CD14-positive monocyte (primary cell): ENCODE data around the gene PPM1F. TPM values are rescaled to one million over a fixed set of nuclear protein-coding genes. Genes with fewer than 3 reads are reported as not detected.
"Not testable (repeated sequence)": the region's sequence is repeated elsewhere in the genome, so short reads cannot be mapped to it uniquely, and the experiment has no call there.

Experiments
- DNase-seq, 3 donors: peaks; one replicate each; pipeline ENCODE4 v3.0.0-alpha.2; 2011 to 2022
- H2AFZ ChIP-seq: 2 replicates; pipeline ENCODE4 v1.6.0; 2012; ENCODE audit warnings: mild to moderate bottlenecking, low read depth, low read length, inconsistent platforms; ENCODE audit not compliant: insufficient read depth, poor library complexity, severe bottlenecking
- H3K27ac ChIP-seq, 2 donors: 1 replicate in 1 of 2; 2 replicates in 1 of 2; pipeline ENCODE4 v1.5.1; 2012 to 2013; ENCODE audit warnings: low read length in 2 of 2, control low read depth in 1 of 2, inconsistent platforms in 1 of 2, low read depth in 1 of 2, mild to moderate bottlenecking in 1 of 2
- H3K27me3 ChIP-seq, 2 donors: one replicate each; pipeline versions ENCODE4 v1.6.0 to v1.6.1; 2011 to 2013; ENCODE audit warnings: low read length in 2 of 2; ENCODE audit not compliant: control insufficient read depth in 2 of 2, insufficient read depth in 2 of 2
- H3K36me3 ChIP-seq, 2 donors: replicated peaks in 1 of 2; 1 replicate in 1 of 2; 2 replicates in 1 of 2; pipeline versions ENCODE4 v1.5.1 to v1.6.1; 2012 to 2013; ENCODE audit warnings: low read length in 2 of 2, control low read depth in 1 of 2, inconsistent platforms in 1 of 2, mild to moderate bottlenecking in 1 of 2; ENCODE audit not compliant: insufficient read depth in 2 of 2, control insufficient read depth in 1 of 2
- H3K4me1 ChIP-seq, 2 donors: 1 replicate in 1 of 2; 2 replicates in 1 of 2; pipeline versions ENCODE4 v1.5.1 to v1.6.1; 2012 to 2013; ENCODE audit warnings: low read length in 2 of 2, control low read depth in 1 of 2, inconsistent platforms in 1 of 2, mild to moderate bottlenecking in 1 of 2, moderate library complexity in 1 of 2; ENCODE audit not compliant: insufficient read depth in 2 of 2, control insufficient read depth in 1 of 2
- H3K4me2 ChIP-seq: replicated peaks from 2 replicates; pipeline ENCODE3; 2012; ENCODE audit warnings: low read length, moderate library complexity, mild to moderate bottlenecking; ENCODE audit not compliant: poor library complexity, severe bottlenecking; ENCODE audit errors: extremely low read depth
- H3K4me3 ChIP-seq, 3 experiments: fragments of 200-600 bp in 1 of 3; sonication (generic) in 1 of 3; replicated peaks in 1 of 3; 1 replicate in 2 of 3; 2 replicates in 1 of 3; pipeline ENCODE4 v1.5.1; 2011 to 2013; ENCODE audit warnings: low read length in 3 of 3, mild to moderate bottlenecking in 3 of 3, control low read depth in 2 of 3, low read depth in 2 of 3, inconsistent platforms in 1 of 3, moderate library complexity in 1 of 3
- H3K79me2 ChIP-seq: 2 replicates; pipeline ENCODE4 v1.6.0; 2012; ENCODE audit warnings: mild to moderate bottlenecking, control low read depth, inconsistent platforms, low read length, moderate library complexity; ENCODE audit not compliant: insufficient read depth
- H3K9ac ChIP-seq: 2 replicates; pipeline ENCODE4 v1.6.0; 2017; ENCODE audit warnings: low read length, mild to moderate bottlenecking; ENCODE audit not compliant: insufficient read depth, poor library complexity, severe bottlenecking
- H3K9me3 ChIP-seq, 2 donors: replicated peaks in 1 of 2; 1 replicate in 1 of 2; 2 replicates in 1 of 2; pipeline versions ENCODE4 v1.5.1 to v1.6.1; 2012 to 2013; ENCODE audit warnings: low read length in 2 of 2, control low read depth in 1 of 2; ENCODE audit not compliant: control insufficient read depth in 1 of 2, insufficient read depth in 1 of 2
- H4K20me1 ChIP-seq: 2 replicates; pipeline ENCODE4 v1.6.0; 2012; ENCODE audit warnings: mild to moderate bottlenecking, low read length, control low read depth, moderate library complexity; ENCODE audit not compliant: insufficient read depth
- H3K27ac Mint-ChIP-seq, 7 donors: one replicate each; pipeline ENCODE4 v1.8.0; 2020; ENCODE audit warnings: mild to moderate bottlenecking in 7 of 7, mixed read lengths in 7 of 7, moderate library complexity in 6 of 7, inconsistent platforms in 2 of 7
- H3K27me3 Mint-ChIP-seq, 3 donors: one replicate each; pipeline ENCODE4 v1.8.0; 2021 to 2022; ENCODE audit warnings: low read depth in 3 of 3, mild to moderate bottlenecking in 3 of 3, mixed read lengths in 3 of 3, moderate library complexity in 3 of 3, inconsistent platforms in 1 of 3
- H3K36me3 Mint-ChIP-seq, 2 donors: one replicate each; pipeline ENCODE4 v1.8.0; 2020; ENCODE audit warnings: mixed read lengths in 2 of 2, inconsistent platforms in 1 of 2, mild to moderate bottlenecking in 1 of 2
- H3K4me1 Mint-ChIP-seq: one replicate; pipeline ENCODE4 v1.8.0; 2020; ENCODE audit warnings: mild to moderate bottlenecking, mixed read lengths
- H3K4me3 Mint-ChIP-seq, 2 donors: one replicate each; pipeline ENCODE4 v1.8.0; 2020; ENCODE audit warnings: mild to moderate bottlenecking in 2 of 2, mixed read lengths in 2 of 2, moderate library complexity in 1 of 2
- H3K9me3 Mint-ChIP-seq, 7 donors: one replicate each; pipeline ENCODE4 v1.8.0; 2020 to 2022; ENCODE audit warnings: mixed read lengths in 7 of 7, mild to moderate bottlenecking in 6 of 7, moderate library complexity in 6 of 7, inconsistent platforms in 2 of 7
- CTCF ChIP-seq: fragments of 200-600 bp; IDR thresholded peaks from one replicate; pipeline ENCODE4 v1.8.0; 2022; ENCODE audit warnings: antibody characterized with exemption, mild to moderate bottlenecking
- WGBS: methylation state at CpG from one replicate; pipeline ENCODE4 v1.1.5; 2013; ENCODE audit warnings: missing lambda C conversion rate; ENCODE audit not compliant: insufficient coverage; 5-methylcytosine and 5-hydroxymethylcytosine counted together
- intact Hi-C, 2 donors: fragments of 100-400 bp; cut with micrococcal nuclease; formaldehyde crosslinking; loops; one replicate each; pipeline versions ENCODE4 v1.15.0 to v1.15.1; 2023
- polyA plus RNA-seq, 3 donors: library from polyadenylated mRNA; depleted of rRNA in 1 of 3; unstranded in 2 of 3; stranded (reverse) in 1 of 3; fragments of 300-500 nt in 2 of 3; fragments of >200 nt in 1 of 3; fragmentation: Illumina TruSeq in 2 of 3; gene quantifications; 1 replicate in 2 of 3; 2 replicates in 1 of 3; pipeline ENCODE4 v1.2.3, GENCODE V29; 2012 to 2021

PPM1F gene
- polyA plus RNA-seq, 3 donors, result 28.8 to 95.0 (median 37.2) TPM

- TF ChIP-seq CTCF, result no peak
- peaks cover 2% of the 10 kb centered on the region for H3K4me1 Mint-ChIP-seq
- H3K27me3 Mint-ChIP-seq, result no peaks in the 10 kb centered on the region
- Histone ChIP-seq H3K9ac (peak overlapping the region; percentile 32), H2AFZ (no peak overlapping the region), H3K27me3 (no peaks in the 10 kb centered on the region), H4K20me1 (peaks cover 40% of the 10 kb centered on the region), H3K4me1 (no peaks in the 10 kb centered on the region), H3K27ac (peak overlapping the region in 1 of 2 donors; percentile 31), H3K4me3 (no peak overlapping the region), H3K79me2 (no peaks in the 10 kb centered on the region), H3K9me3 (no peaks in the 10 kb centered on the region), H3K4me2 (no peak overlapping the region), H3K36me3 (peaks cover 8 to 17% of the 10 kb centered on the region in 2 donors)
- H3K9me3 Mint-ChIP-seq, result no peaks in the 10 kb centered on the region
- peak overlapping the region in 1 of 7 donors; percentile 32 for H3K27ac Mint-ChIP-seq
- intact Hi-C loops, result no loop called here
- H3K4me3 Mint-ChIP-seq, result no peak overlapping the region
- no peak for DNase-seq
- peaks cover 10 to 20% of the 10 kb centered on the region in 2 donors for H3K36me3 Mint-ChIP-seq
- 97% methylated on average over 4 of the region's 4 CpGs for WGBS
Observed at GRCh38 chr22:21915624-21916308, 36.9 kb downstream of the PPM1F start.

DNA sequence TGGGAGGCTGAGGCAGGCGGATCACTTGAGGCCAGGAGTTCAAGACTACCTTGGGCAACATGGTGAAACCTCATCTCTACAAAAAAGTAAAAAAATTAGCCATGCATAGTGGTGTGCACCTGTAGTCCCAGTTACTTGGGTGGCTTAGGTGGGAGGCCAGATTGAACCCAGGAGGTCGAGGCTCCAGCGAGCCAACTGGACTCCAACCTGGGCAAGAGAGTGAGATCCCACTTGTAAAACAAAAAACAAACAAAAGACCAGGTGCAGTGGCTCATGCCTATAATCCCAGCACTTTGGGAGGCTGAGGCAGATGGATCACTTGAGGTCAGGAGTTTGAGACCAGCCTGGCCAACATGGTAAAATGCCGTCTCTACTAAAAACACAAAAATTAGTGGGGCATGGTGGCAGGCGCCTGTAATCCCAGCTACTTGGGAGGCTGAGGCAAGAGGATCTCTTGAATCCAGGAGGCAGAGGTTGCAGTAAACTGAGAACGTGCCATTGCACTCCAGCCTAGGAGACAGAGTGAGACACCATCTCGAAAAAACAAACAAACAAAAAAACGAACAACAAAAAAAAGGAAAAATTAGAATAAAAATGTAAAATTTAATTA is 38.5 kb downstream of the PPM1F start:
- H3K27ac ChIP-seq, H3K4me3 ChIP-seq, H3K27me3 Mint-ChIP-seq, H3K4me1 Mint-ChIP-seq, H3K9me3 Mint-ChIP-seq, H3K27ac Mint-ChIP-seq, DNase-seq, H3K36me3 ChIP-seq, H3K36me3 Mint-ChIP-seq, H3K9me3 ChIP-seq, H3K9ac ChIP-seq, H3K4me1 ChIP-seq, H3K27me3 ChIP-seq, H2AFZ ChIP-seq, H3K79me2 ChIP-seq, H3K4me3 Mint-ChIP-seq, H3K4me2 ChIP-seq, intact Hi-C loops: not testable (repeated sequence)
- H4K20me1 ChIP-seq, result peaks cover 24% of the 10 kb centered on the region
- 100% methylated on average over 1 of the region's 8 CpGs for WGBS

DNA sequence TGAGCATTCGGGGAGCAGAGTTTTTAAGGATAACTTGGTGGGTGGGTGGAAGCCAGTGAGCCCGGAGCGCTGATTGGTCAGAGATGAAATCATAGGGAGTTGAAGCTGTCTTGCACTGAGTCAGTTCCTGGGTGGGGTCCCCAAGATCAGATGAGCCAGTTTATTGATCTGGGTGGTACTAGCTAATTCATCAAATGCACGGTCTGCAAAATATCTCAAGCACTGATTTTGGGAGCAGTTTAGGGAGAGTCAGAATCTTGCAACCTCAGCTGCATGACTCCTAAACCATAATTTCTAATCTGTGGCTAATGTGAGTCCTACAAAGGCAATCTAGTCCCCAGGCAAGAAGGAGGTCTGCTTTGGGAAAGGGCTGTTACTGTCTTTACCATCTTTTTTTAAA is 42.3 kb downstream of the PPM1F start:
- H3K4me1 Mint-ChIP-seq, H3K27me3 Mint-ChIP-seq, H3K9ac ChIP-seq, H4K20me1 ChIP-seq, H3K9me3 Mint-ChIP-seq, H3K4me1 ChIP-seq, DNase-seq, H3K36me3 Mint-ChIP-seq, H3K27ac ChIP-seq, H3K4me2 ChIP-seq, H2AFZ ChIP-seq, H3K4me3 Mint-ChIP-seq, H3K4me3 ChIP-seq, H3K9me3 ChIP-seq, intact Hi-C loops, H3K79me2 ChIP-seq, H3K36me3 ChIP-seq, H3K27me3 ChIP-seq: not testable (repeated sequence)
- H3K27ac Mint-ChIP-seq, result peak overlapping the region in 1 of 7 donors; percentile 39
- WGBS, result no CpG with 5 or more reads among the region's 4 CpGs
